SK-N-SH (cell line): ENCODE results near the gene MRPL54. TPM values are rescaled to one million over a fixed set of nuclear protein-coding genes. Genes with fewer than 3 reads are reported as not detected.

Experiments used
- CTCF ChIA-PET: fragments of 300-600, 350-600 bp; formaldehyde crosslinking; extraction: SDS; loops from one replicate; lab custom pipeline; 2021; lab: Yijun Ruan, JAX
- POLR2A ChIA-PET: fragments of 350-600 bp; sonication (Branson Sonifier 250); formaldehyde crosslinking; extraction: SDS; loops from one replicate; lab custom pipeline; 2020; ENCODE audit warnings: antibody characterized with exemption, inconsistent platforms; lab: Yijun Ruan, JAX
- DNase-seq: peaks from one replicate; pipeline ENCODE4 v3.0.0; 2012
- H2AFZ ChIP-seq: fragments of 200-600 bp; sonication (generic); 2 replicates; pipeline ENCODE4 v1.8.1; 2016; ENCODE audit warnings: antibody characterized with exemption, mild to moderate bottlenecking, low read depth
- H3F3A ChIP-seq: fragments of 200-600 bp; sonication (generic); replicated peaks from 2 replicates; pipeline ENCODE3; 2016; ENCODE audit warnings: antibody characterized with exemption, mild to moderate bottlenecking; ENCODE audit not compliant: insufficient read depth
- H3K27ac ChIP-seq, 2 experiments: fragments of 200-500 bp in 1 of 2; fragments of 200-600 bp in 1 of 2; sonication (Bioruptor generic) in 1 of 2; sonication (generic), shearing (Covaris generic) in 1 of 2; 2 replicates each; pipeline versions ENCODE4 v1.5.1 to v1.6.1; 2014 to 2016; ENCODE audit warnings: low read depth in 2 of 2, inconsistent platforms in 1 of 2, low read length in 1 of 2, mild to moderate bottlenecking in 1 of 2, mixed read lengths in 1 of 2
- H3K27me3 ChIP-seq: fragments of 200-600 bp; sonication (generic), shearing (Covaris generic); 2 replicates; pipeline ENCODE4 v1.6.1; 2016; ENCODE audit warnings: mixed run types; ENCODE audit not compliant: insufficient read depth
- H3K36me3 ChIP-seq, 2 experiments: fragments of 200-500 bp in 1 of 2; fragments of 200-600 bp in 1 of 2; sonication (Bioruptor generic) in 1 of 2; sonication (generic) in 1 of 2; replicated peaks in 1 of 2; 2 replicates each; pipeline versions ENCODE3 to v1.5.1; 2014 to 2016; ENCODE audit warnings: low read length in 1 of 2, mild to moderate bottlenecking in 1 of 2; ENCODE audit not compliant: insufficient read depth in 2 of 2, control insufficient read depth in 1 of 2
- H3K4me1 ChIP-seq, 2 experiments: fragments of 200-500 bp in 1 of 2; fragments of 200-600 bp in 1 of 2; sonication (Bioruptor generic) in 1 of 2; sonication (generic), shearing (Covaris generic) in 1 of 2; 2 replicates each; pipeline versions ENCODE4 v1.5.1 to v1.6.1; 2014 to 2016; ENCODE audit warnings: low read depth in 1 of 2, low read length in 1 of 2, mixed run types in 1 of 2; ENCODE audit not compliant: insufficient read depth in 2 of 2, control insufficient read depth in 1 of 2
- H3K4me2 ChIP-seq: fragments of 200-600 bp; sonication (generic), shearing (Covaris generic); 2 replicates; pipeline ENCODE4 v1.6.1; 2017; ENCODE audit warnings: mixed run types
- H3K4me3 ChIP-seq, 2 experiments: fragments of 200-500 bp in 1 of 2; fragments of 200-600 bp in 1 of 2; sonication (Bioruptor generic) in 1 of 2; sonication (generic), shearing (Covaris generic) in 1 of 2; 2 replicates each; pipeline versions ENCODE4 v1.5.1 to v1.8.1; 2014 to 2016; ENCODE audit warnings: low read depth in 2 of 2, inconsistent platforms in 1 of 2, low read length in 1 of 2, mild to moderate bottlenecking in 1 of 2, mixed read lengths in 1 of 2, moderate library complexity in 1 of 2
- H3K79me2 ChIP-seq: fragments of 200-600 bp; sonication (generic); 2 replicates; pipeline ENCODE4 v1.8.1; 2017; ENCODE audit warnings: mild to moderate bottlenecking; ENCODE audit not compliant: insufficient read depth
- H3K9ac ChIP-seq: fragments of 200-600 bp; sonication (generic); 2 replicates; pipeline ENCODE4 v1.6.1; 2017; ENCODE audit warnings: mixed run types
- H3K9me2 ChIP-seq: fragments of 200-600 bp; sonication (generic); 2 replicates; pipeline ENCODE4 v1.6.1; 2017; ENCODE audit warnings: mixed run types
- H3K9me3 ChIP-seq: fragments of 200-600 bp; sonication (generic); 2 replicates; pipeline ENCODE4 v1.6.1; 2017; ENCODE audit warnings: mixed run types, mild to moderate bottlenecking, moderate library complexity
- H4K20me1 ChIP-seq: fragments of 200-600 bp; sonication (generic); 2 replicates; pipeline ENCODE4 v1.6.1; 2017; ENCODE audit warnings: mild to moderate bottlenecking, mixed run types; ENCODE audit not compliant: insufficient read depth
- CHD2 ChIP-seq: fragments of 150-350 bp; IDR thresholded peaks from 2 replicates; pipeline ENCODE4 v1.6.1; 2018; ENCODE audit warnings: low read length; ENCODE audit not compliant: partially characterized antibody
- EZH2phosphoT487 ChIP-seq: fragments of 200-600 bp; sonication (generic); IDR thresholded peaks from 2 replicates; pipeline ENCODE4 v1.6.1; 2017; ENCODE audit warnings: low read depth, mixed run types, mild to moderate bottlenecking, antibody characterized with exemption, moderate library complexity, borderline replicate concordance
- GATA2 ChIP-seq: sonication (generic); formaldehyde crosslinking; IDR thresholded peaks from 2 replicates; pipeline ENCODE4 v1.5.0; 2020; ENCODE audit warnings: mild to moderate bottlenecking, missing genetic modification reagents
- IRF3 ChIP-seq: fragments of 150-350 bp; IDR thresholded peaks from 2 replicates; pipeline ENCODE4 v1.6.1; 2016; ENCODE audit warnings: mild to moderate bottlenecking, low read depth, low read length
- JUND ChIP-seq: IDR thresholded peaks from 2 replicates; pipeline ENCODE4 v1.4.0; 2012
- MAX ChIP-seq: IDR thresholded peaks from 2 replicates; pipeline ENCODE4 v1.4.0; 2012; ENCODE audit warnings: low read depth
- PBX3 ChIP-seq: IDR thresholded peaks from 2 replicates; pipeline ENCODE4; 2012
- POLR2AphosphoS5 ChIP-seq: IDR thresholded peaks from 2 replicates; pipeline ENCODE4 v1.6.1; 2012; ENCODE audit warnings: low read depth, low read length
- RCOR1 ChIP-seq: fragments of 150-350 bp; IDR thresholded peaks from 2 replicates; pipeline ENCODE4 v1.6.1; 2017; ENCODE audit warnings: antibody characterized with exemption, low read length
- RXRA ChIP-seq: IDR thresholded peaks from 2 replicates; pipeline ENCODE4 v1.4.0; 2012; ENCODE audit warnings: low read depth, mild to moderate bottlenecking, borderline replicate concordance
- TAF1 ChIP-seq: IDR thresholded peaks from 2 replicates; pipeline ENCODE4 v1.6.1; 2012; ENCODE audit warnings: low read depth, mild to moderate bottlenecking, low read length, moderate library complexity, borderline replicate concordance
- TCF12 ChIP-seq: IDR thresholded peaks from 2 replicates; pipeline ENCODE4 v1.4.0; 2012
- TEAD4 ChIP-seq: IDR thresholded peaks from 2 replicates; pipeline ENCODE4 v1.4.0; 2012; ENCODE audit warnings: mild to moderate bottlenecking, borderline replicate concordance; ENCODE audit not compliant: insufficient read depth
- USF2 ChIP-seq: fragments of 150-350 bp; IDR thresholded peaks from 2 replicates; pipeline ENCODE4 v1.6.1; 2017; ENCODE audit warnings: antibody characterized with exemption, low read length, low read depth, borderline replicate concordance
- WGBS: methylation state at CpG from one replicate; pipeline ENCODE4 v1.1.6; 2017; ENCODE audit warnings: low lambda C conversion rate; 5-methylcytosine and 5-hydroxymethylcytosine counted together
- polyA plus RNA-seq, 3 experiments: library from polyadenylated mRNA; depleted of rRNA; stranded (reverse); fragments of >200 nt; gene quantifications; 2 replicates each; pipeline ENCODE4 v1.2.3, GENCODE V29; 2012

MRPL54 gene
- polyA plus RNA-seq, 1 of the 3 experiments (the other 2 are of a cell fraction): 125 TPM

DNA sequence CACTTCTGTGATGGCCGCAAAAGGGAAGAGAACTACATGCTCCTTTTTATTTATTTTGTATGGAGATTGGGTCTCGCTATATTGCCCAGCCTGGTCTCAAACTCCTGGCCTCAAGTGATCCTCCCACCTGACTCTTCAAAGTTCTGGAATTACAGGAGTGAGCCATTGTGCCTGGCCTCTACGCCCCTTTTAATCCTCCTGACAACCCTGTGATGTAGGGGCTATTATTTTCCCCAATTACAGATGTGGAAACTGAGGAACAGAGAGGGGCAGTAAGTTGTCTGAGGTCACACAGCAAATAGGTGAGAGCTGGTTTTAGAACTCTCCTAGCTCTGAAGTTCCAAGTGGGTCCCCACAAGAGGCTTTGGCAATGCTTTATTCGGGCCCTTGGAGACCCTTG is 42.6 kb upstream of the MRPL54 start:
- Histone ChIP-seq H3K4me3 (no peak overlapping the region), H4K20me1 (no peaks in the 10 kb centered on the region), H3K27ac (no peak overlapping the region), H3K36me3 (no peaks in the 10 kb centered on the region), H3K4me1 (peaks cover 0 to 2% of the 10 kb centered on the region in 2 experiments; a peak in 1 of 4 replicates), H3K4me2 (no peak overlapping the region), H3K79me2 (no peaks in the 10 kb centered on the region), H3F3A (no peaks in the 10 kb centered on the region), H3K9me3 (no peaks in the 10 kb centered on the region), H2AFZ (no peak overlapping the region), H3K9ac (no peak overlapping the region), H3K9me2 (no peaks in the 10 kb centered on the region), H3K27me3 (peaks cover 7% of the 10 kb centered on the region)
- CTCF ChIA-PET: interaction anchor here (0.6 to 3.6 kb wide), 11 partner anchors 8 to 135 kb away, joined by 3 to 21 read pairs (median 5); partner anchors contain the start of genes APBA3, MRPL54, PIP5K1C and TJP3
- 21% methylated on average over 3 of the region's 4 CpGs for WGBS
- POLR2A ChIA-PET: no interaction called here
- TF ChIP-seq JUND (no peak), TEAD4 (no peak), IRF3 (no peak), POLR2AphosphoS5 (no peak)
- DNase-seq: no peak

GRCh38 chr19:3720349-3720917 is 42.0 kb upstream of the MRPL54 start:
- POLR2A ChIA-PET: no interaction called here
- no peaks in the 10 kb centered on the region for H3K9me3 ChIP-seq
- H2AFZ ChIP-seq: no peak overlapping the region
- DNase-seq: no peak
- no peak overlapping the region; the same call in 1 of the 2 replicates for H3K4me2 ChIP-seq
- H3K4me1 ChIP-seq: peaks cover 0 to 2% of the 10 kb centered on the region in 2 experiments; a peak in 1 of 4 replicates
- no peaks in the 10 kb centered on the region for H4K20me1 ChIP-seq
- H3K27ac ChIP-seq: no peak overlapping the region
- no peak overlapping the region for H3K9ac ChIP-seq
- no peaks in the 10 kb centered on the region for H3K79me2 ChIP-seq
- peaks cover 13% of the 10 kb centered on the region for H3K27me3 ChIP-seq
- H3K4me3 ChIP-seq: no peak overlapping the region
- no peaks in the 10 kb centered on the region for H3F3A ChIP-seq
- 10% methylated on average over 9 of the region's 9 CpGs for WGBS
- TF ChIP-seq TAF1: no peak
- CTCF ChIA-PET: interaction anchor here (0.6 to 3.6 kb wide), 11 partner anchors 8 to 136 kb away, joined by 3 to 21 read pairs (median 5); partner anchors contain the start of genes APBA3, MRPL54, PIP5K1C and TJP3
- H3K36me3 ChIP-seq: no peaks in the 10 kb centered on the region
- no peaks in the 10 kb centered on the region for H3K9me2 ChIP-seq

GRCh38 chr19:3721131-3721886 is 41.2 kb upstream of the MRPL54 start:
- CTCF ChIA-PET: interaction anchor here (0.8 to 3.6 kb wide), 6 partner anchors 9 to 54 kb away, joined by 3 to 21 read pairs (median 3); partner anchors contain the start of genes APBA3 and MRPL54
- peaks cover 13% of the 10 kb centered on the region for H3K27me3 ChIP-seq
- no peak overlapping the region for H3K9ac ChIP-seq
- no peaks in the 10 kb centered on the region for H3K9me2 ChIP-seq
- no peak overlapping the region for H3K27ac ChIP-seq
- H3K4me3 ChIP-seq: peak overlapping the region in 1 of 2 experiments; percentile 40; a peak in 2 of 4 replicates
- H3K4me1 ChIP-seq: peaks cover 0 to 2% of the 10 kb centered on the region in 2 experiments; a peak in 1 of 4 replicates
- 18% methylated on average over 9 of the region's 46 CpGs for WGBS
- POLR2A ChIA-PET: no interaction called here
- peak overlapping the region; percentile 63 for H3K4me2 ChIP-seq
- no peaks in the 10 kb centered on the region for H4K20me1 ChIP-seq
- no peaks in the 10 kb centered on the region for H3F3A ChIP-seq
- no peaks in the 10 kb centered on the region for H3K79me2 ChIP-seq
- no peak overlapping the region for H2AFZ ChIP-seq
- no peaks in the 10 kb centered on the region for H3K36me3 ChIP-seq
- peak; percentile 98 for DNase-seq
- no peaks in the 10 kb centered on the region for H3K9me3 ChIP-seq
- TF ChIP-seq CHD2 (peak; percentile 84), RXRA (no peak), USF2 (no peak), RCOR1 (peak; percentile 91), PBX3 (peak; percentile 33; the same call in 1 of the 2 replicates), EZH2phosphoT487 (no peak), POLR2AphosphoS5 (no peak), MAX (peak; percentile 72), JUND (peak; percentile 88), TCF12 (0 out of 2 replicates have a peak, but pooled peaks have one; percentile 17), GATA2 (CRISPR knock-in tag) (no peak)
